Hepatocyte (in vitro differentiated cells): Measurements from ENCODE around the gene CXCL11.

ENCODE experiments used
- CTCF ChIP-seq: fragments of 200-600 bp; sonication (generic); IDR thresholded peaks from 2 replicates; pipeline ENCODE4 v1.5.1; 2016; ENCODE audit warnings: antibody characterized with exemption, mild to moderate bottlenecking; ENCODE audit not compliant: poor library complexity
- EZH2 ChIP-seq: fragments of 200-600 bp; sonication (generic); IDR thresholded peaks from 2 replicates; pipeline ENCODE4 v1.6.1; 2016; ENCODE audit warnings: antibody characterized with exemption, mild to moderate bottlenecking, borderline replicate concordance
- EZH2phosphoT487 ChIP-seq: fragments of 200-600 bp; sonication (generic); IDR thresholded peaks from one replicate; pipeline ENCODE4 v1.6.1; 2018; ENCODE audit warnings: antibody characterized with exemption, mild to moderate bottlenecking, low read depth, moderate library complexity; ENCODE audit not compliant: unreplicated experiment, severe bottlenecking

- TF ChIP-seq CTCF (no peak), EZH2phosphoT487 (no peak), EZH2 (no peak)
Measured at GRCh38 chr4:76074468-76074867, 38.6 kb upstream of the CXCL11 start, which contains the start of gene ART3.
